GM12878 (cell line): ENCODE data around the gene OTOS. TPM values are rescaled to one million over a fixed set of nuclear protein-coding genes. Genes with fewer than 3 reads are reported as not detected.

ENCODE experiments used
- ATAC-seq: fragments of 200-7000 bp; cut with Tn5 transposase; 3 replicates; pipeline ENCODE4 v1.9.1; 2020; ENCODE audit warnings: mild to moderate bottlenecking, moderate library complexity
- BruUV-seq: library from RNA; stranded (reverse); fragments of 400-500 nt; replicated peaks from 2 replicates; lab custom pipeline; 2021; lab: Mats Ljungman, UMichigan
- CTCF ChIA-PET: fragments of 300-600 bp; sonication (Branson Sonifier 250); formaldehyde crosslinking; extraction: SDS; loops from one replicate; lab custom pipeline; 2021; ENCODE audit warnings: inconsistent platforms; lab: Yijun Ruan, JAX
- POLR2A ChIA-PET: fragments of 350-600 bp; formaldehyde crosslinking; extraction: SDS; loops from one replicate; lab custom pipeline; 2021; ENCODE audit warnings: inconsistent platforms; lab: Charles Lee
- RAD21 ChIA-PET: fragments of 300-600 bp; sonication (Branson Sonifier 250); formaldehyde crosslinking; loops from one replicate; lab custom pipeline; 2023; ENCODE audit warnings: antibody characterized with exemption; ENCODE audit not compliant: unreplicated experiment; lab: Charles Lee
- SMC1A ChIA-PET: fragments of 300-600 bp; sonication (Branson Sonifier 250); formaldehyde crosslinking; loops from one replicate; lab custom pipeline; 2023; ENCODE audit not compliant: unreplicated experiment, uncharacterized antibody; lab: Charles Lee
- DNase-seq: peaks from one replicate; pipeline ENCODE4 v3.0.0-alpha.2; 2011; ENCODE audit warnings: low read depth, low spot score
- FAIRE-seq: peaks from 3 replicates; lab custom pipeline; 2011; peaks lifted over from hg19 to GRCh38; lab: Jason Lieb, UNC
- H2AFZ ChIP-seq: 2 replicates; pipeline ENCODE4 v1.6.0; 2011; ENCODE audit warnings: low read depth, low read length, control low read depth; ENCODE audit not compliant: control insufficient read depth
- H3K27ac ChIP-seq: 2 replicates; pipeline ENCODE4 v1.5.1; 2011; ENCODE audit warnings: control low read depth; ENCODE audit not compliant: control insufficient read depth, insufficient read depth
- H3K27me3 ChIP-seq, 2 experiments: replicated peaks in 1 of 2; 2 replicates each; pipeline versions ENCODE4 v1.6.0 to v1.6.1; 2011; ENCODE audit warnings: low read length in 1 of 2; ENCODE audit not compliant: control insufficient read depth in 2 of 2, insufficient read depth in 2 of 2
- H3K36me3 ChIP-seq, 2 experiments: 2 replicates each; pipeline ENCODE4 v1.5.1; 2011; ENCODE audit warnings: low read length in 1 of 2; ENCODE audit not compliant: control insufficient read depth in 2 of 2, insufficient read depth in 2 of 2
- H3K4me1 ChIP-seq: 2 replicates; pipeline ENCODE4 v1.6.1; 2011; ENCODE audit warnings: mild to moderate bottlenecking, low read length, moderate library complexity, mixed read lengths; ENCODE audit not compliant: control insufficient read depth, insufficient read depth
- H3K4me2 ChIP-seq: 2 replicates; pipeline ENCODE4 v1.6.0; 2011; ENCODE audit warnings: control low read depth; ENCODE audit not compliant: control insufficient read depth, insufficient read depth
- H3K4me3 ChIP-seq: fragments of 200-600 bp; sonication (generic); 2 replicates; pipeline ENCODE4 v1.5.1; 2016
- H3K79me2 ChIP-seq: 2 replicates; pipeline ENCODE4 v1.6.0; 2011; ENCODE audit warnings: low read length; ENCODE audit not compliant: control insufficient read depth, insufficient read depth
- H3K9ac ChIP-seq: 2 replicates; pipeline ENCODE4 v1.8.0; 2011; ENCODE audit warnings: low read length, control low read depth, mixed read lengths; ENCODE audit not compliant: control insufficient read depth, insufficient read depth
- H3K9me3 ChIP-seq: replicated peaks from 3 replicates; pipeline ENCODE4 v1.5.1; 2011; ENCODE audit warnings: mild to moderate bottlenecking, low read length; ENCODE audit not compliant: control insufficient read depth, insufficient read depth
- H4K20me1 ChIP-seq: 2 replicates; pipeline ENCODE4 v1.6.0; 2011; ENCODE audit not compliant: control insufficient read depth, insufficient read depth
- BACH1 ChIP-seq: fragments of 450-650 bp; IDR thresholded peaks from 2 replicates; pipeline ENCODE4 v1.6.1; 2017; ENCODE audit warnings: mild to moderate bottlenecking, borderline replicate concordance
- CBX5 ChIP-seq: sonication (generic); IDR thresholded peaks from 2 replicates; pipeline ENCODE4 v1.6.1; 2016; ENCODE audit warnings: low read depth, moderate library complexity, mild to moderate bottlenecking, inconsistent platforms
- FOS ChIP-seq: IDR thresholded peaks from 3 replicates; pipeline ENCODE4 v1.6.1; 2011; ENCODE audit warnings: borderline replicate concordance; ENCODE audit not compliant: insufficient read length; ENCODE audit errors: extremely low read depth
- MTA3 ChIP-seq: IDR thresholded peaks from 2 replicates; pipeline ENCODE4 v1.6.1; 2012; ENCODE audit warnings: low read length, inconsistent platforms, borderline replicate concordance
- NRF1 ChIP-seq: conservative IDR thresholded peaks from 2 replicates; pipeline ENCODE4 v1.6.1; 2011; ENCODE audit warnings: mild to moderate bottlenecking, low read depth, low read length, improper control_type of control experiment
- SP1 ChIP-seq: IDR thresholded peaks from one replicate; pipeline ENCODE4 v1.6.1; 2011; ENCODE audit warnings: low read depth, low read length
- SREBF1 ChIP-seq: IDR thresholded peaks from 2 replicates; pipeline ENCODE4 v1.6.1; 2012; ENCODE audit warnings: mild to moderate bottlenecking, low read length
- ZBED1 ChIP-seq: IDR thresholded peaks from 2 replicates; pipeline ENCODE4 v1.6.1; 2016; ENCODE audit warnings: borderline replicate concordance
- WGBS: methylation state at CpG from one replicate; pipeline ENCODE4 v1.1.6; 2016; ENCODE audit warnings: low lambda C conversion rate; ENCODE audit not compliant: insufficient replicate concordance, insufficient coverage; ENCODE audit errors: missing lambda C conversion rate; 5-methylcytosine and 5-hydroxymethylcytosine counted together
- in situ Hi-C: fragments of 300-500 bp; cut with MboI; formaldehyde crosslinking; loops from 9 replicates; pipeline ENCODE4 v1.14.3; 2018; ENCODE audit warnings: mixed read lengths
- intact Hi-C: fragments of 100-400 bp; cut with micrococcal nuclease; formaldehyde crosslinking; loops from one replicate; pipeline ENCODE4 v1.14.2; 2022; ENCODE audit not compliant: unreplicated experiment
- polyA plus RNA-seq, 11 experiments: library from polyadenylated mRNA; depleted of rRNA in 4 of 11; unstranded in 6 of 11; stranded (reverse) in 5 of 11; fragments of >200 nt; fragmentation: Nextera tagmentation in 4 of 11; fragmentation: Illumina TruSeq in 1 of 11; extraction: Ambion mirVana in 4 of 11; extraction: Trizol in 1 of 11; gene quantifications; 1 replicate in 1 of 11; 2 replicates in 10 of 11; pipeline versions ENCODE4 v1.2.1 to v1.2.3, GENCODE V29; 2011 to 2016; ENCODE audit warnings: inconsistent platforms in 2 of 11, missing spikeins in 2 of 11, low read depth in 1 of 11
- total RNA-seq, 4 experiments: library from RNA; depleted of rRNA in 3 of 4; stranded (reverse); fragments of >200 nt in 3 of 4; fragmentation: Illumina TruSeq in 1 of 4; extraction: Trizol in 1 of 4; gene quantifications; 2 replicates each; pipeline versions ENCODE4 v1.2.1 to v1.2.3, GENCODE V29; 2013 to 2021
- TF ChIP-seq, protein P1 (sequence below): fragments of 450-650 bp; IDR thresholded peaks from 2 replicates; pipeline ENCODE4 v1.6.1; 2017; ENCODE audit warnings: antibody characterized with exemption, mild to moderate bottlenecking, moderate library complexity
- TF ChIP-seq, protein P2 (sequence below): fragments of 450-650 bp; IDR thresholded peaks from 2 replicates; pipeline ENCODE4 v1.6.1; 2018; ENCODE audit warnings: mild to moderate bottlenecking, low read depth, moderate library complexity; ENCODE audit not compliant: partially characterized antibody

Gene OTOS
- total and polyA plus RNA-seq, 10 of the 15 experiments (the other 5 are each of a cell fraction or from before 2014, with no cell fraction given), result not detected

DNA sequence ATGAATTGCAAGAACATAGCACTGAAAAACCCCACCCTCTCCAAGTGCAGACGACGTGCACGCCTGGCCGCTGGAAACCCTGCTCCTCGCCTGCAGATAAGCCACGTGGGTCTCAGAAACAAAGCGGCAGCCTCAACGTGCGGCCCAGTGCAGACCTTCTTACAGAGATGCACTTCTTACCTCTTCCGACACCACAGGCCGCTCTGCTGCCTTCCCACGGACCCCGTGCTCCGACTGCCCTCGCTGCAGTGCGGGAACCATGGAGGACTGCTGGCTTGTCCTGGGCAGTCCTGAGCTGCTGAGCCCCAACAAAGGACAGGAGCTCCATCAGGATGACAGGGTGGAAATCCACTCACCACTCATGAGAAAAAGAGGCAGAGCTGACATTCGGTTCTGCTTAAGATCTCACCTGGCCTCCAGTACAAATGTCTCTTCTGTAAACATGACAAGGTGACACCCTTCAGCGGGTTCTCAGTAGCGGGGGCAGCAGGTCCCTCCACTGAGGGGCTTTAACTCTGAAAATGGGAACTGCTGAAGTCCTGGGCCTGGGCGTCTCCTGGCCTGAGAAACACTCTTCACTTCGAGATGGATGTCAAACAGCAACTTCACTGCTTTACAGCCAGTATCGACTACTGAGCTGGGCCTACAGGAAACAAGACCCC is 10.6 kb downstream of the OTOS start:
- Histone ChIP-seq H2AFZ (no peak overlapping the region), H3K36me3 (peaks cover 18 to 36% of the 10 kb centered on the region in 2 experiments), H3K9ac (no peak overlapping the region), H3K4me2 (no peak overlapping the region), H3K4me3 (no peak overlapping the region)
- ChIA-PET RAD21 (no interaction called here), SMC1A (no interaction called here), CTCF (no interaction called here)
- WGBS, result 97% methylated on average over 22 of the region's 22 CpGs
- in situ Hi-C loops, result no loop called here
- no peak for DNase-seq
- no peak for FAIRE-seq
- TF ChIP-seq, protein P1, sequence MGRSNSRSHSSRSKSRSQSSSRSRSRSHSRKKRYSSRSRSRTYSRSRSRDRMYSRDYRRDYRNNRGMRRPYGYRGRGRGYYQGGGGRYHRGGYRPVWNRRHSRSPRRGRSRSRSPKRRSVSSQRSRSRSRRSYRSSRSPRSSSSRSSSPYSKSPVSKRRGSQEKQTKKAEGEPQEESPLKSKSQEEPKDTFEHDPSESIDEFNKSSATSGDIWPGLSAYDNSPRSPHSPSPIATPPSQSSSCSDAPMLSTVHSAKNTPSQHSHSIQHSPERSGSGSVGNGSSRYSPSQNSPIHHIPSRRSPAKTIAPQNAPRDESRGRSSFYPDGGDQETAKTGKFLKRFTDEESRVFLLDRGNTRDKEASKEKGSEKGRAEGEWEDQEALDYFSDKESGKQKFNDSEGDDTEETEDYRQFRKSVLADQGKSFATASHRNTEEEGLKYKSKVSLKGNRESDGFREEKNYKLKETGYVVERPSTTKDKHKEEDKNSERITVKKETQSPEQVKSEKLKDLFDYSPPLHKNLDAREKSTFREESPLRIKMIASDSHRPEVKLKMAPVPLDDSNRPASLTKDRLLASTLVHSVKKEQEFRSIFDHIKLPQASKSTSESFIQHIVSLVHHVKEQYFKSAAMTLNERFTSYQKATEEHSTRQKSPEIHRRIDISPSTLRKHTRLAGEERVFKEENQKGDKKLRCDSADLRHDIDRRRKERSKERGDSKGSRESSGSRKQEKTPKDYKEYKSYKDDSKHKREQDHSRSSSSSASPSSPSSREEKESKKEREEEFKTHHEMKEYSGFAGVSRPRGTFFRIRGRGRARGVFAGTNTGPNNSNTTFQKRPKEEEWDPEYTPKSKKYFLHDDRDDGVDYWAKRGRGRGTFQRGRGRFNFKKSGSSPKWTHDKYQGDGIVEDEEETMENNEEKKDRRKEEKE, result no peak
- TF ChIP-seq BACH1 (no peak), NRF1 (no peak), SP1 (no peak), CBX5 (no peak), SREBF1 (no peak), MTA3 (no peak), ZBED1 (no peak), FOS (no peak)
- TF ChIP-seq, protein P2, sequence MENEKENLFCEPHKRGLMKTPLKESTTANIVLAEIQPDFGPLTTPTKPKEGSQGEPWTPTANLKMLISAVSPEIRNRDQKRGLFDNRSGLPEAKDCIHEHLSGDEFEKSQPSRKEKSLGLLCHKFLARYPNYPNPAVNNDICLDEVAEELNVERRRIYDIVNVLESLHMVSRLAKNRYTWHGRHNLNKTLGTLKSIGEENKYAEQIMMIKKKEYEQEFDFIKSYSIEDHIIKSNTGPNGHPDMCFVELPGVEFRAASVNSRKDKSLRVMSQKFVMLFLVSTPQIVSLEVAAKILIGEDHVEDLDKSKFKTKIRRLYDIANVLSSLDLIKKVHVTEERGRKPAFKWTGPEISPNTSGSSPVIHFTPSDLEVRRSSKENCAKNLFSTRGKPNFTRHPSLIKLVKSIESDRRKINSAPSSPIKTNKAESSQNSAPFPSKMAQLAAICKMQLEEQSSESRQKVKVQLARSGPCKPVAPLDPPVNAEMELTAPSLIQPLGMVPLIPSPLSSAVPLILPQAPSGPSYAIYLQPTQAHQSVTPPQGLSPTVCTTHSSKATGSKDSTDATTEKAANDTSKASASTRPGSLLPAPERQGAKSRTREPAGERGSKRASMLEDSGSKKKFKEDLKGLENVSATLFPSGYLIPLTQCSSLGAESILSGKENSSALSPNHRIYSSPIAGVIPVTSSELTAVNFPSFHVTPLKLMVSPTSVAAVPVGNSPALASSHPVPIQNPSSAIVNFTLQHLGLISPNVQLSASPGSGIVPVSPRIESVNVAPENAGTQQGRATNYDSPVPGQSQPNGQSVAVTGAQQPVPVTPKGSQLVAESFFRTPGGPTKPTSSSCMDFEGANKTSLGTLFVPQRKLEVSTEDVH, result no peak
- TF ChIP-seq, all 136 proteins: peak for 0
- no peaks in the 10 kb centered on the region for H4K20me1 ChIP-seq
- H3K27me3 ChIP-seq, result no peaks in the 10 kb centered on the region
- ATAC-seq, result no peak
- no peak overlapping the region for H3K27ac ChIP-seq
- intact Hi-C loops, result no loop called here
- H3K9me3 ChIP-seq, result no peaks in the 10 kb centered on the region
- peaks cover 7% of the 10 kb centered on the region for H3K79me2 ChIP-seq
- H3K4me1 ChIP-seq, result no peaks in the 10 kb centered on the region; the same call in 1 of the 2 replicates
- BruUV-seq, result no TSS peak
- POLR2A ChIA-PET, result no interaction called here
